ENCODE results near the gene JAML.

The JAML gene

DNA sequence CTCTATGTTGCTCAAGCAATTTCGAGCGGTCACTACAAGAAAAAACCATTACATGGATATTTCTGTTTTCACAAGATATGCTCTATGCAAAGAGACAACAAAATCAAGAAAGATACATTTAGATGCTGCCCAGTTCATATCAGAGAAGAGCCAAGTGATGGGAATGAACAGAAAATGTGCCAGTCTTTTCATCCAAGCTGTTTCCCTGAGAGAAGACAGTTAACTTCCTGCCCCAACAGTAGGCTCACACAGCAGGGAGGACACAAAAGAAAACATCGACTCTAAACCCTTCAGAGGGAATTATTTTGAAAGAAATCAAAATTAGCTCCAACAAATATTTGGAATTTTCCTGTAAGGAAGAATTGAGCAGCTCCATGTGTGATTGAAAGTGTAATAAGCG is 11.6 kb downstream of the JAML start:
- no peak overlapping the region for H3K4me3 ChIP-seq (ENCODE audit: low read depth, low read length)
- H3K4me1 ChIP-seq, result no peaks in the 10 kb centered on the region
- TF ChIP-seq, protein P1, sequence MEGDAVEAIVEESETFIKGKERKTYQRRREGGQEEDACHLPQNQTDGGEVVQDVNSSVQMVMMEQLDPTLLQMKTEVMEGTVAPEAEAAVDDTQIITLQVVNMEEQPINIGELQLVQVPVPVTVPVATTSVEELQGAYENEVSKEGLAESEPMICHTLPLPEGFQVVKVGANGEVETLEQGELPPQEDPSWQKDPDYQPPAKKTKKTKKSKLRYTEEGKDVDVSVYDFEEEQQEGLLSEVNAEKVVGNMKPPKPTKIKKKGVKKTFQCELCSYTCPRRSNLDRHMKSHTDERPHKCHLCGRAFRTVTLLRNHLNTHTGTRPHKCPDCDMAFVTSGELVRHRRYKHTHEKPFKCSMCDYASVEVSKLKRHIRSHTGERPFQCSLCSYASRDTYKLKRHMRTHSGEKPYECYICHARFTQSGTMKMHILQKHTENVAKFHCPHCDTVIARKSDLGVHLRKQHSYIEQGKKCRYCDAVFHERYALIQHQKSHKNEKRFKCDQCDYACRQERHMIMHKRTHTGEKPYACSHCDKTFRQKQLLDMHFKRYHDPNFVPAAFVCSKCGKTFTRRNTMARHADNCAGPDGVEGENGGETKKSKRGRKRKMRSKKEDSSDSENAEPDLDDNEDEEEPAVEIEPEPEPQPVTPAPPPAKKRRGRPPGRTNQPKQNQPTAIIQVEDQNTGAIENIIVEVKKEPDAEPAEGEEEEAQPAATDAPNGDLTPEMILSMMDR (IDR thresholded peaks at IDR 0.05), result no peak
- no peak overlapping the region for H3K27ac ChIP-seq
- no peaks in the 10 kb centered on the region for H3K27me3 ChIP-seq (ENCODE audit: control insufficient read depth, insufficient read depth, low read length)
- H3K36me3 ChIP-seq (ENCODE audit: control insufficient read depth, insufficient read depth, low read length), result no peaks in the 10 kb centered on the region
- H3K79me2 ChIP-seq, result no peaks in the 10 kb centered on the region
- no peak overlapping the region for H2AFZ ChIP-seq
- H3K9me3 ChIP-seq (ENCODE audit: control insufficient read depth, low read length), result no peaks in the 10 kb centered on the region
- H3K4me2 ChIP-seq (ENCODE audit: low read length), result no peak overlapping the region
- H3K9ac ChIP-seq, result no peak overlapping the region

DNA sequence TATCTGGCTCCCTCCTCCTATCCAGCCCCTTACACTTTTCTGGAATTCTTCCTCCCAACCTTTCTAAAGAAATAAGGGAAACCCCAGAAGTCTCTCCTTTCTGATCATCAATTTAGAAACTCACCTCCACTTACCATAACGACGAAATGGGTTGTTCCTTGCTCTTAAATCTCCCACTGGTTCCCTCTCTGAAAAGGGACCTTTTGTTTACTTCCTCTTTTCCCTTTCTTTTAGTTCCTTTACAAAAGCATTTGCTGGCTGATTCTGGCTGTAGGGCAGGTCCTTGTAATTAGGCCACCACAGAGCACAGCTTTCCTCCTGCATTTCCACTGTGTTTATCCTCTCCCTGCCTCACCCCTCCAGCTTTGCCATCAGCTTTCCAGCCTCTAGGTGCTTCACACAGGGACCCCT is 12.0 kb downstream of the JAML start:
- H3K4me3 ChIP-seq (ENCODE audit: low read depth, low read length), result no peak overlapping the region
- TF ChIP-seq, protein P1 (IDR thresholded peaks at IDR 0.05), result no peak
- no peak overlapping the region for H2AFZ ChIP-seq
- H3K27me3 ChIP-seq (ENCODE audit: control insufficient read depth, insufficient read depth, low read length), result no peaks in the 10 kb centered on the region
- no peak overlapping the region for H3K4me2 ChIP-seq (ENCODE audit: low read length)
- no peak overlapping the region for H3K27ac ChIP-seq
- no peaks in the 10 kb centered on the region for H3K36me3 ChIP-seq (ENCODE audit: control insufficient read depth, insufficient read depth, low read length)
- no peaks in the 10 kb centered on the region for H3K9me3 ChIP-seq (ENCODE audit: control insufficient read depth, low read length)
- H3K4me1 ChIP-seq, result no peaks in the 10 kb centered on the region
- H3K9ac ChIP-seq, result no peak overlapping the region
- H3K79me2 ChIP-seq, result no peaks in the 10 kb centered on the region

DNA sequence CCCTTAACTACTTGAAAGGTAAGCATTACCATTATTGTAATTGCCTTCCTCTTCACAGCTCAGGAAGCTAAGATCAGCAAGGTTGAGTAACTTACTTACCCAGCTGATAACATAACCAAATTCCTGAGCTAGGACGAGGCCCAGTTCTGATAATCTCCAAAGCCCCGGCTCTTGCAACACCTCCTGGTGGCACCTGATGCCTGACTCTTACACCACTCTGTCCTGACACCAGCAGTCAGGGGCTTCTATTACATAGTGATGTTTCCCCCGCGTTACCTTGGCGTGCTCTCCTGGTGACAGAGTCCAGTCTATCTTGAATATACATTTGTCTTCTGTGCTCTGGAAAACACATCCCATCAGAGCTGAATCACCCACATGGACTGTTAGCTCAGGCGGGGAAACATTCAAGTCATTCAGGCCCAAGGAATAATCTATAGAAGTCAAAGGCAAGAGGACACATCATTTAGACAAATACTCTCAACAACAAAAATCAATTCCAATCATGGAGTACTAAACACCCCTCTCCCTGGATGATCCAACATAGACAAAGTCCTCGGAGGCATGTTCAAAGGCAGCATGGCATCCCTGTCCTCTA is 12.6 kb downstream of the JAML start:
- H3K27ac ChIP-seq, result no peak overlapping the region
- no peaks in the 10 kb centered on the region for H3K36me3 ChIP-seq (ENCODE audit: control insufficient read depth, insufficient read depth, low read length)
- H3K9me3 ChIP-seq (ENCODE audit: control insufficient read depth, low read length), result no peaks in the 10 kb centered on the region
- TF ChIP-seq, protein P1 (IDR thresholded peaks at IDR 0.05), result no peak
- no peak overlapping the region for H3K9ac ChIP-seq
- H3K4me2 ChIP-seq (ENCODE audit: low read length), result no peak overlapping the region
- no peak overlapping the region for H3K4me3 ChIP-seq (ENCODE audit: low read depth, low read length)
- no peaks in the 10 kb centered on the region for H3K4me1 ChIP-seq
- no peaks in the 10 kb centered on the region for H3K27me3 ChIP-seq (ENCODE audit: control insufficient read depth, insufficient read depth, low read length)
- H2AFZ ChIP-seq, result no peak overlapping the region
- H3K79me2 ChIP-seq, result no peaks in the 10 kb centered on the region

DNA sequence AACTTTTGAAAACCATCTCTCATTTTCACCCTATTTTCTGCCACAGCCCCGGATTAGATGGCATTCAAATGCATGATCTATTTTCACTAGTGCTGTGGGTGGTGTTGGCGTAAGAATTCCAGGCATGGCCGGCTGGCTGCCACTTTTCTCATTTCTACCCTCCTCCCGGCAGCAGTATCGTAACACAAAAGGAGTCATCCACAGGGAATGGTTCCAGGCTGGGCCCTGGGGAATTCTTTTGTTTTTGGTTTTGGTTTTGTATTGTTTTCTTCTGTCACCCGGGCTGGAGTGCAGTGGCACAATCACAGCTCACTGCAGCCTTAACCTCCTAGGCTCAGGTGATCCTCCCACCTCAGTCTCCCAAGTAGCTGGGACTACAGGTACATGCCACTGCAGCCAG is 13.8 kb downstream of the JAML start:
- Histone ChIP-seq H3K4me1 (no peaks in the 10 kb centered on the region), H3K4me2 (ENCODE audit: low read length) (no peak overlapping the region), H3K36me3 (ENCODE audit: control insufficient read depth, insufficient read depth, low read length) (no peaks in the 10 kb centered on the region), H3K27ac (no peak overlapping the region), H2AFZ (no peak overlapping the region), H3K4me3 (ENCODE audit: low read depth, low read length) (no peak overlapping the region), H3K79me2 (no peaks in the 10 kb centered on the region), H3K9ac (no peak overlapping the region), H3K9me3 (ENCODE audit: control insufficient read depth, low read length) (no peaks in the 10 kb centered on the region), H3K27me3 (ENCODE audit: control insufficient read depth, insufficient read depth, low read length) (no peaks in the 10 kb centered on the region)
- TF ChIP-seq, protein P1 (IDR thresholded peaks at IDR 0.05), result no peak

DNA sequence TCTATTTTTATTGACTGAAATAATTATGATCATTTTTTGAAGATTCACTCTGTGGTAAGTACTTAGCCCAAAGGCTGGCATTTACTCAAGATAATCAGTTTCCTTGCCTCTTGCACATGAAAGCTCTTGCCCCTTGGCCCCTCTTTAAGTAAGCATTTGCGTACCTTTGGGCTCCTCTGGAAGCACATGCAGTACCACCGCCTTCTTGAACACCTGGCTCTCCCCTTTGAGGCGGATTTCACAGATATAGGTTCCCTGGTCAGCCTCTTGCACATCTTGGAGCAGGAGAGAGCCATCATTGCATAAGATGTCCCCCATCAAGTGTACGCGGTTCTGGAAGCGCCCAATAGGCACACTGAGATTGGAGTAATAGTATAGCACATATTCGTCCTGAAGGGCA is 14.5 kb downstream of the JAML start:
- no peak overlapping the region for H3K4me2 ChIP-seq (ENCODE audit: low read length)
- H3K36me3 ChIP-seq (ENCODE audit: control insufficient read depth, insufficient read depth, low read length), result no peaks in the 10 kb centered on the region
- no peak overlapping the region for H3K27ac ChIP-seq
- no peaks in the 10 kb centered on the region for H3K4me1 ChIP-seq
- H2AFZ ChIP-seq, result no peak overlapping the region
- H3K79me2 ChIP-seq, result no peaks in the 10 kb centered on the region
- H3K4me3 ChIP-seq (ENCODE audit: low read depth, low read length), result no peak overlapping the region
- H3K9me3 ChIP-seq (ENCODE audit: control insufficient read depth, low read length), result no peaks in the 10 kb centered on the region
- TF ChIP-seq, protein P1 (IDR thresholded peaks at IDR 0.05), result no peak
- no peaks in the 10 kb centered on the region for H3K27me3 ChIP-seq (ENCODE audit: control insufficient read depth, insufficient read depth, low read length)
- no peak overlapping the region for H3K9ac ChIP-seq
